H9 (cell line): ENCODE results near the gene ABCB8. TPM values are rescaled to one million over a fixed set of nuclear protein-coding genes. Genes with fewer than 3 reads are reported as not detected.

Source experiments
- DNase-seq: peaks from one replicate; pipeline ENCODE4 v3.0.0-alpha.2; 2017
- H2AFZ ChIP-seq: one replicate; pipeline ENCODE4 v1.6.1; 2013; ENCODE audit warnings: mild to moderate bottlenecking, low read length, control low read depth, moderate library complexity
- H2AK5ac ChIP-seq: 2 replicates; pipeline ENCODE4 v1.6.1; 2013; ENCODE audit warnings: low read length, control low read depth, mixed read lengths; ENCODE audit not compliant: insufficient read length
- H2BK120ac ChIP-seq: one replicate; pipeline ENCODE4 v1.6.1; 2013; ENCODE audit warnings: low read depth, mild to moderate bottlenecking, low read length, control low read depth, inconsistent platforms; ENCODE audit not compliant: poor library complexity, severe bottlenecking
- H2BK12ac ChIP-seq: 2 replicates; pipeline ENCODE4 v1.6.1; 2013; ENCODE audit warnings: low read length, control low read depth, mixed read lengths, low read depth; ENCODE audit not compliant: insufficient read length
- H2BK15ac ChIP-seq: 2 replicates; pipeline ENCODE4 v1.6.1; 2013; ENCODE audit warnings: low read depth, low read length, control low read depth
- H2BK20ac ChIP-seq: one replicate; pipeline ENCODE4 v1.6.1; 2013; ENCODE audit warnings: low read depth, mild to moderate bottlenecking, low read length, control low read depth, inconsistent platforms; ENCODE audit not compliant: poor library complexity, severe bottlenecking
- H2BK5ac ChIP-seq: 2 replicates; pipeline ENCODE4 v1.6.1; 2013; ENCODE audit warnings: low read length, control low read depth, mixed read lengths; ENCODE audit not compliant: insufficient read length
- H3K14ac ChIP-seq: 2 replicates; pipeline ENCODE4 v1.6.1; 2013; ENCODE audit warnings: low read length, control low read depth; ENCODE audit not compliant: insufficient read depth
- H3K18ac ChIP-seq: 2 replicates; pipeline ENCODE4 v1.6.1; 2013; ENCODE audit warnings: low read depth, mild to moderate bottlenecking, mixed read lengths, low read length, control low read depth; ENCODE audit not compliant: insufficient read length
- H3K23ac ChIP-seq: 2 replicates; pipeline ENCODE4 v1.6.1; 2013; ENCODE audit warnings: low read length, control low read depth, mixed read lengths, low read depth; ENCODE audit not compliant: insufficient read length
- H3K23me2 ChIP-seq: 2 replicates; pipeline ENCODE4 v1.6.1; 2013; ENCODE audit warnings: low read depth, mild to moderate bottlenecking, mixed read lengths, low read length, control low read depth; ENCODE audit not compliant: insufficient read length, poor library complexity, severe bottlenecking
- H3K27ac ChIP-seq: 2 replicates; pipeline ENCODE4 v1.5.1; 2013; ENCODE audit warnings: low read length, control low read depth, mixed read lengths, low read depth; ENCODE audit not compliant: insufficient read length
- H3K27me3 ChIP-seq: 2 replicates; pipeline ENCODE4 v1.6.1; 2013; ENCODE audit warnings: low read length, control low read depth, inconsistent platforms; ENCODE audit not compliant: insufficient read depth
- H3K4ac ChIP-seq: 2 replicates; pipeline ENCODE4 v1.6.1; 2013; ENCODE audit warnings: low read depth, mild to moderate bottlenecking, control low read depth, inconsistent platforms, low read length, moderate library complexity
- H3K4me1 ChIP-seq: 2 replicates; pipeline ENCODE4 v1.6.1; 2013; ENCODE audit warnings: low read length, control low read depth, inconsistent platforms; ENCODE audit not compliant: insufficient read depth
- H3K4me2 ChIP-seq: 2 replicates; pipeline ENCODE4 v1.6.1; 2013; ENCODE audit warnings: low read length, control low read depth, mixed read lengths; ENCODE audit not compliant: insufficient read length, insufficient read depth
- H3K56ac ChIP-seq: 2 replicates; pipeline ENCODE4 v1.6.1; 2013; ENCODE audit warnings: low read depth, mild to moderate bottlenecking, mixed read lengths, low read length, control low read depth; ENCODE audit not compliant: insufficient read length
- H3K79me1 ChIP-seq: 2 replicates; pipeline ENCODE4 v1.6.1; 2013; ENCODE audit warnings: low read depth, mild to moderate bottlenecking, moderate library complexity, low read length, control low read depth, inconsistent platforms; ENCODE audit not compliant: insufficient read depth, poor library complexity, severe bottlenecking
- H3K79me2 ChIP-seq: 2 replicates; pipeline ENCODE4 v1.6.1; 2013; ENCODE audit warnings: low read length, control low read depth, inconsistent platforms; ENCODE audit not compliant: insufficient read depth
- H3K9ac ChIP-seq: 2 replicates; pipeline ENCODE4 v1.6.1; 2013; ENCODE audit warnings: low read length, control low read depth, mixed read lengths; ENCODE audit not compliant: insufficient read length; ENCODE audit errors: extremely low read depth
- H3K9me3 ChIP-seq: one replicate; pipeline ENCODE4 v1.6.1; 2013; ENCODE audit warnings: low read depth, low read length, inconsistent platforms; ENCODE audit not compliant: control insufficient read depth
- H3T11ph ChIP-seq: one replicate; pipeline ENCODE4 v1.6.1; 2013; ENCODE audit warnings: mild to moderate bottlenecking, low read length, control low read depth, inconsistent platforms
- H4K20me1 ChIP-seq: one replicate; pipeline ENCODE4 v1.6.1; 2013; ENCODE audit not compliant: control insufficient read depth, insufficient read length, insufficient read depth
- H4K5ac ChIP-seq: 2 replicates; pipeline ENCODE4 v1.6.1; 2013; ENCODE audit warnings: low read depth, mild to moderate bottlenecking, mixed read lengths, low read length, control low read depth; ENCODE audit not compliant: insufficient read length
- H4K8ac ChIP-seq: replicated peaks from 2 replicates; pipeline ENCODE4 v1.6.1; 2013; ENCODE audit warnings: low read length, control low read depth, mixed read lengths, low read depth; ENCODE audit not compliant: insufficient read length
- H4K91ac ChIP-seq: 2 replicates; pipeline ENCODE4 v1.6.1; 2013; ENCODE audit warnings: low read depth, mild to moderate bottlenecking, moderate library complexity, mixed read lengths, low read length, control low read depth; ENCODE audit not compliant: insufficient read length
- H3K27ac Mint-ChIP-seq, 3 experiments: 2 replicates in 2 of 3; 3 replicates in 1 of 3; pipeline ENCODE4 v1.8.0; 2020 to 2021; ENCODE audit warnings: mixed read lengths in 3 of 3, mild to moderate bottlenecking in 1 of 3, moderate library complexity in 1 of 3
- H3K27me3 Mint-ChIP-seq: 2 replicates; pipeline ENCODE4 v1.8.0; 2021; ENCODE audit warnings: low read depth, mild to moderate bottlenecking, moderate library complexity, mixed read lengths
- H3K36me3 Mint-ChIP-seq, 3 experiments: 2 replicates in 2 of 3; 3 replicates in 1 of 3; pipeline ENCODE4 v1.8.0; 2020 to 2021; ENCODE audit warnings: low read depth in 3 of 3, mixed read lengths in 3 of 3; ENCODE audit not compliant: insufficient read depth in 1 of 3
- H3K4me1 Mint-ChIP-seq, 2 experiments: 2 replicates each; pipeline ENCODE4 v1.8.0; 2020; ENCODE audit warnings: mixed read lengths in 2 of 2
- H3K4me3 Mint-ChIP-seq, 2 experiments: 2 replicates in 1 of 2; 3 replicates in 1 of 2; pipeline ENCODE4 v1.8.0; 2020 to 2021; ENCODE audit warnings: mild to moderate bottlenecking in 2 of 2, mixed read lengths in 2 of 2, moderate library complexity in 1 of 2
- H3K9me3 Mint-ChIP-seq, 2 experiments: 2 replicates in 1 of 2; 3 replicates in 1 of 2; pipeline ENCODE4 v1.8.0; 2020; ENCODE audit warnings: mild to moderate bottlenecking in 2 of 2, mixed read lengths in 2 of 2, moderate library complexity in 1 of 2
- CTCF ChIP-seq: fragments of 200-600 bp; sonication (generic); conservative IDR thresholded peaks from 3 replicates; pipeline ENCODE4 v1.8.0; 2021; ENCODE audit warnings: antibody characterized with exemption, mild to moderate bottlenecking
- WGBS: extraction: QIAGEN DNeasy Blood & Tissue Kit; methylation state at CpG from one replicate; pipeline ENCODE4 v1.1.7; 2013; ENCODE audit warnings: missing lambda C conversion rate, low lambda C conversion rate, mixed read lengths; ENCODE audit not compliant: insufficient read length; ENCODE audit errors: extremely low coverage; 5-methylcytosine and 5-hydroxymethylcytosine counted together
- total RNA-seq: library from RNA; stranded (reverse); gene quantifications from 2 replicates; pipeline ENCODE4 v1.2.1, GENCODE V29; 2021

The ABCB8 gene
- total RNA-seq, 1 experiment from 2014 or later, result 22.1 TPM

DNA sequence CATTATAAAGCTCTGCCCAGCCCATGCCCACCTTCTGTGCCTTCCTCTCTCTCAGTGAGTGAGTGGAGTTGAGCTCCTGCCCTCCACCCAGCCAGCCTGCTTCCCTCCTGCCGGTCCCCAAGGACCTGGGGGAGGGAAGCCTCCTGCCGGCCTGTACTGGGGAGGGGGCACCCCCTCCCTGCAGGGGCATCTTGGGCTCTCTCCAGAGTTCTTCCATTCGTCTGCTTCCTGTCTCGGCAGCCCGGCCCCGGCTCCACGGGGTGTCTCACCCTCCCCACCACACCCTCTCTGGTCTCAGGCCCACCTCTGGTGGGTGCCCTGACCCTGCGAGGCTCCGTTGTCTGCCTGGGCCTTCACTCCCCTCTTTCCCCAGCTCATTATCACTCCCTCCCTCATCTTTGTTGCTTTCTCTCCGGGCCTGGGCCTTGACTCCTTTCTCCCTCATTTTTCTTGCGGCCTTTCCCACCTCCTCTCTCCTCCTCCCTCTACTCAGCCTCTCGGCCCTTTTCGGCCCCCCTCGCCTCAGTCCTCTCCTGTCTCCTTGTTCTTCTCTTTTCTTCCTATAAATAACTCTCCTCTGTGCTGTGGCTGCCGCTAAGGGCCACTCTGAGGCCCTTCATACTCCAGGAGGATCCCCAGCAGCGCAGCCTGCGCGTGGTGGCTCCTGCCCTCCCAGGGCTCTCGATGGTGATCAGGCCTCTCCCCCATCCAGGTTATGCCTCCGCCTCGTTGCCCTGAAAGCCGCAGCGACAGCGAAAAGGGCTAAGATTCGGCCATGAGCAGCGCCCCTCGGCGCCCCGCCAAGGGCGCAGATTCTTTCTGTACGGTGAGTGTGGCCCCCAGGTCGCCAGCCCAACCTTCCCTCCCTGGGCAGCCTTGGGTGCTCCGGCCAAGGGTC is 33.2 kb downstream of the ABCB8 start:
- H4K91ac ChIP-seq, result no peak overlapping the region
- H3K9me3 Mint-ChIP-seq, result no peaks in the 10 kb centered on the region; a peak in 1 of 5 replicates
- peaks cover 8% of the 10 kb centered on the region for H3K4me1 ChIP-seq

More for the DNA sequence above, 33.2 kb downstream of the ABCB8 start:
- H3K9me3 ChIP-seq, result no peaks in the 10 kb centered on the region
- Mint-ChIP-seq H3K4me1 (peaks cover 37 to 45% of the 10 kb centered on the region in 2 experiments), H3K27ac (peak overlapping the region in 1 of 3 experiments; percentile 14; a peak in 1 of 7 replicates), H3K4me3 (peak overlapping the region; percentile 78 to 91), H3K27me3 (peaks cover 9% of the 10 kb centered on the region), H3K36me3 (peaks cover 10 to 19% (median 18%) of the 10 kb centered on the region in 3 experiments; a peak in 5 of 7 replicates)
- H3K18ac ChIP-seq, result no peak overlapping the region
- no peaks in the 10 kb centered on the region for H4K20me1 ChIP-seq
- no peak overlapping the region for H3K27ac ChIP-seq
- H3K56ac ChIP-seq, result no peak overlapping the region
- H3K27me3 ChIP-seq, result no peaks in the 10 kb centered on the region; the same call in 1 of the 2 replicates
- H2BK120ac ChIP-seq, result no peak overlapping the region
- H3K14ac ChIP-seq, result no peak overlapping the region; the same call in 1 of the 2 replicates
- H2BK5ac ChIP-seq, result no peak overlapping the region
- H3K79me2 ChIP-seq, result no peaks in the 10 kb centered on the region
- H3K23me2 ChIP-seq, result peaks cover 41% of the 10 kb centered on the region
- DNase-seq, result peak; percentile 54
- no peak overlapping the region for H2BK15ac ChIP-seq
- TF ChIP-seq CTCF, result no peak
- no peak overlapping the region for H3K9ac ChIP-seq
- no peak overlapping the region for H4K5ac ChIP-seq
- H2BK20ac ChIP-seq, result no peak overlapping the region
- H3K79me1 ChIP-seq, result no peaks in the 10 kb centered on the region
- H2BK12ac ChIP-seq, result peak overlapping the region; percentile 17
- no peak overlapping the region for H2AK5ac ChIP-seq
- no peak overlapping the region for H2AFZ ChIP-seq
- no peak overlapping the region for H3K23ac ChIP-seq
- no peak overlapping the region for H4K8ac ChIP-seq
- no peak overlapping the region for H3T11ph ChIP-seq
- H3K4ac ChIP-seq, result no peak overlapping the region
- peak overlapping the region; percentile 58 for H3K4me2 ChIP-seq
- WGBS, result no CpG with 5 or more reads among the region's 33 CpGs
